Caco-2 (cell line): Measurements from ENCODE around the gene HGS. TPM values are rescaled to one million over a fixed set of nuclear protein-coding genes. Genes with fewer than 3 reads are reported as not detected.
A peak's percentile ranks its signal among the peaks of the same experiment; 100 is the strongest.

ENCODE experiments used
- BruUV-seq: library from RNA; stranded (reverse); fragments of 400-500 nt; replicated peaks from 2 replicates; lab custom pipeline; 2021; lab: Mats Ljungman, UMichigan
- CTCF ChIA-PET: fragments of 300-600 bp; sonication (Branson Sonifier 250); formaldehyde crosslinking; loops from one replicate; lab custom pipeline; 2022; ENCODE audit warnings: antibody characterized with exemption; lab: Charles Lee
- POLR2A ChIA-PET: fragments of 300-600 bp; sonication (Branson Sonifier 250); formaldehyde crosslinking; loops from one replicate; lab custom pipeline; 2022; ENCODE audit warnings: antibody characterized with exemption; lab: Charles Lee
- DNase-seq, 2 experiments: peaks; one replicate each; pipeline versions ENCODE4 v3.0.0 to v3.0.0-alpha.2; 2020 to 2022
- H3K27me3 ChIP-seq: replicated peaks from 2 replicates; pipeline ENCODE4 v1.6.0; 2011; ENCODE audit warnings: low read length; ENCODE audit not compliant: control insufficient read depth, insufficient read depth
- H3K36me3 ChIP-seq: 2 replicates; pipeline ENCODE4 v1.5.1; 2011; ENCODE audit warnings: low read length; ENCODE audit not compliant: control insufficient read depth, insufficient read depth
- H3K4me1 ChIP-seq: fragments of 250-450 bp; sonication (Bioruptor Pico); 2 replicates; pipeline ENCODE4 v1.5.1; 2020; ENCODE audit warnings: mild to moderate bottlenecking
- H3K4me3 ChIP-seq: 2 replicates; pipeline ENCODE4 v1.5.1; 2011; ENCODE audit warnings: low read depth, mild to moderate bottlenecking, control low read depth, low read length
- H3K9me3 ChIP-seq: fragments of 250-450 bp; sonication (Bioruptor Pico); 2 replicates; pipeline ENCODE4 v1.5.1; 2020; ENCODE audit warnings: mild to moderate bottlenecking, moderate library complexity
- H3K27ac Mint-ChIP-seq: one replicate; pipeline ENCODE4 v1.8.0; 2022; ENCODE audit warnings: mixed read lengths; ENCODE audit not compliant: unreplicated experiment
- H3K27me3 Mint-ChIP-seq: one replicate; pipeline ENCODE4 v1.8.0; 2022; ENCODE audit warnings: mixed read lengths; ENCODE audit not compliant: insufficient read depth, unreplicated experiment
- H3K36me3 Mint-ChIP-seq: one replicate; pipeline ENCODE4 v1.8.0; 2022; ENCODE audit warnings: mild to moderate bottlenecking, mixed read lengths; ENCODE audit not compliant: insufficient read depth, unreplicated experiment
- H3K4me1 Mint-ChIP-seq: one replicate; pipeline ENCODE4 v1.8.0; 2022; ENCODE audit warnings: low read depth, mixed read lengths; ENCODE audit not compliant: unreplicated experiment
- H3K4me3 Mint-ChIP-seq: one replicate; pipeline ENCODE4 v1.8.0; 2022; ENCODE audit warnings: mild to moderate bottlenecking, moderate library complexity, mixed read lengths; ENCODE audit not compliant: unreplicated experiment
- H3K9me3 Mint-ChIP-seq: one replicate; pipeline ENCODE4 v1.8.0; 2022; ENCODE audit warnings: mixed read lengths; ENCODE audit not compliant: unreplicated experiment
- CTCF ChIP-seq, 2 experiments: fragments of 200-600 bp in 1 of 2; IDR thresholded peaks; 1 replicate in 1 of 2; 2 replicates in 1 of 2; pipeline versions ENCODE4 v1.5.1 to v1.8.0; 2011 to 2022; ENCODE audit warnings: antibody characterized with exemption in 1 of 2, control low read depth in 1 of 2, inconsistent platforms in 1 of 2, low read depth in 1 of 2, low read length in 1 of 2, mild to moderate bottlenecking in 1 of 2, moderate library complexity in 1 of 2; ENCODE audit not compliant: insufficient read depth in 1 of 2, severe bottlenecking in 1 of 2, unreplicated experiment in 1 of 2
- intact Hi-C: fragments of 100-400 bp; cut with micrococcal nuclease; formaldehyde crosslinking; loops from one replicate; pipeline ENCODE4 v1.10.0; 2022; ENCODE audit not compliant: unreplicated experiment
- total RNA-seq: library from RNA; stranded (reverse); gene quantifications from 2 replicates; pipeline ENCODE4 v1.2.3, GENCODE V29; 2022

The HGS gene
- total RNA-seq, 1 experiment from 2014 or later: 176 TPM

GRCh38 chr17:81690066-81690465 lies 6.3 kb downstream of the HGS start:
- ChIA-PET POLR2A (no interaction called here), CTCF (interaction anchor here (0.5 kb wide), 1 partner anchor 83 kb away, joined by 3 read pairs; no protein-coding TSS in a partner anchor)
- Mint-ChIP-seq H3K4me3 (no peak overlapping the region), H3K36me3 (peaks cover 75% of the 10 kb centered on the region), H3K9me3 (no peaks in the 10 kb centered on the region), H3K27me3 (no peaks in the 10 kb centered on the region), H3K27ac (peak overlapping the region; percentile 5), H3K4me1 (no peaks in the 10 kb centered on the region)
- Histone ChIP-seq H3K4me1 (0 out of 2 replicates have a peak, but pooled peaks cover 3% of the 10 kb centered on the region), H3K36me3 (peaks cover 7% of the 10 kb centered on the region), H3K27me3 (no peaks in the 10 kb centered on the region), H3K9me3 (no peaks in the 10 kb centered on the region), H3K4me3 (no peak overlapping the region)
- BruUV-seq: no TSS peak
- DNase-seq: no peak
- TF ChIP-seq CTCF (IDR thresholded peaks at IDR 0.05; ENCODE audit: insufficient read depth in 1 of 2, low read depth in 1 of 2, low read length in 1 of 2, severe bottlenecking in 1 of 2, unreplicated experiment in 1 of 2): no peak
- intact Hi-C loops: no loop called here

- no peak for TF ChIP-seq CTCF (IDR thresholded peaks at IDR 0.05; ENCODE audit: insufficient read depth in 1 of 2, low read depth in 1 of 2, low read length in 1 of 2, severe bottlenecking in 1 of 2, unreplicated experiment in 1 of 2)
- ChIA-PET CTCF (no interaction called here), POLR2A (no interaction called here)
- Mint-ChIP-seq H3K36me3 (peaks cover 78% of the 10 kb centered on the region), H3K9me3 (no peaks in the 10 kb centered on the region), H3K4me3 (no peak overlapping the region), H3K27me3 (no peaks in the 10 kb centered on the region), H3K4me1 (no peaks in the 10 kb centered on the region), H3K27ac (no peak overlapping the region)
- no peak for DNase-seq
- peaks cover 7% of the 10 kb centered on the region for H3K36me3 ChIP-seq
- no peaks in the 10 kb centered on the region for H3K4me1 ChIP-seq
- BruUV-seq: no TSS peak
- no peaks in the 10 kb centered on the region for H3K27me3 ChIP-seq
- H3K9me3 ChIP-seq: no peaks in the 10 kb centered on the region
- H3K4me3 ChIP-seq: no peak overlapping the region
- intact Hi-C loops: no loop called here
These were observed 6.7 kb downstream of the HGS start for GRCh38 chr17:81690549-81690948.

GRCh38 chr17:81691196-81691595 lies 7.4 kb downstream of the HGS start:
- POLR2A ChIA-PET: no interaction called here
- H3K9me3 Mint-ChIP-seq: no peaks in the 10 kb centered on the region
- no peaks in the 10 kb centered on the region for H3K4me1 ChIP-seq
- no peak overlapping the region for H3K4me3 Mint-ChIP-seq
- H3K27ac Mint-ChIP-seq: no peak overlapping the region
- peaks cover 78% of the 10 kb centered on the region for H3K36me3 Mint-ChIP-seq
- CTCF ChIA-PET: no interaction called here
- TF ChIP-seq CTCF (IDR thresholded peaks at IDR 0.05; ENCODE audit: insufficient read depth in 1 of 2, low read depth in 1 of 2, low read length in 1 of 2, severe bottlenecking in 1 of 2, unreplicated experiment in 1 of 2): no peak
- no peak overlapping the region for H3K4me3 ChIP-seq
- H3K9me3 ChIP-seq: no peaks in the 10 kb centered on the region
- no peaks in the 10 kb centered on the region for H3K27me3 ChIP-seq
- H3K27me3 Mint-ChIP-seq: no peaks in the 10 kb centered on the region
- H3K36me3 ChIP-seq: peaks cover 7% of the 10 kb centered on the region
- no peak for DNase-seq
- H3K4me1 Mint-ChIP-seq: no peaks in the 10 kb centered on the region
- BruUV-seq: no TSS peak
- intact Hi-C loops: no loop called here
